ENCODE measurements around the gene TCEA2. TPM values are rescaled to one million over a fixed set of nuclear protein-coding genes. Genes with fewer than 3 reads are reported as not detected.

The TCEA2 gene
- total and polyA plus RNA-seq, 7 experiments from 2014 or later: 22.2 to 73.2 (median 36.4) TPM

DNA sequence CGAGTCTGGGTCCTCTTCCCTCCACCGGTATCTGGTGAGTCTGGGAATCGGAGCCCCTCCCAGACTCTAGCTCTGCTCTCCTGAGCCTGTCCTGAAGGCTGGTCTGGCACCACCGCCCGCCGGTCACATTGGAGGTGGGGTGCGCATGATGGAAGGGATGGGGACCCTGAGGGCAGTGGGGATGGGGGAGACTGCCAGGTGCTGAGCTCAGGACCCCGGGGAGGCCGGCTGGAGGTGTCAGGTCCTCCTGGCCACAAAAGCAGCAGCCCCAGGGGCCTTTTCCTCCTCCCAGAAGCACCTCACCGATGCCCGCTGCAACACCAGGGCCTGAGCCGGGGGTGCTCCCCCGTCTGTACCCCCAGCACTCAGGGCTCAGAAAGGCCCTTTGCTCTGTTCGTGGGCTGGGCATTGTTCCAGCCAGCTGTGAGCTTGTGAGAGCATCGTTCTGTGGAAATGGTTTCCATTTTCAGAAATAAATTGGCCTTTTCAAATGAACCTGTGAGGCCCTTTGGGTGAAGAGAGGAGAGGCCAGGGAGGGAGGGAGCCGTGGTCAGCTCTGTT, 46.9 kb downstream of the TCEA2 start:
- no peak overlapping the region for H3K27ac ChIP-seq (ENCODE audit: low read depth, low read length)
- no peaks in the 10 kb centered on the region for H3K36me3 ChIP-seq (ENCODE audit: control insufficient read depth in 2 of 3, insufficient read depth in 3 of 3, low read length in 3 of 3)
- Mint-ChIP-seq H3K36me3 (no peaks in the 10 kb centered on the region), H3K9me3 (no peaks in the 10 kb centered on the region), H3K27me3 (peaks cover 0 to 4% (median 0%) of the 10 kb centered on the region in 5 donors), H3K27ac (no peak overlapping the region), H3K4me3 (no peak overlapping the region), H3K4me1 (peaks cover 0 to 8% (median 0%) of the 10 kb centered on the region in 7 donors)
- no peaks in the 10 kb centered on the region for H3K27me3 ChIP-seq (ENCODE audit: control insufficient read depth in 2 of 2, insufficient read depth in 2 of 2, low read length in 2 of 2)
- POLR2A ChIA-PET: interaction anchor here (0.7 kb wide), 1 partner anchor 21 kb away, joined by 3 read pairs; no protein-coding TSS in a partner anchor
- intact Hi-C loops (cut with micrococcal nuclease): no loop called here
- H3K9me3 ChIP-seq (ENCODE audit: control insufficient read depth in 2 of 3, low read length in 3 of 3): no peaks in the 10 kb centered on the region
- ATAC-seq (no peak), DNase-seq (peak in 2 of 9 donors; percentile 4 to 16)
- H3K4me1 ChIP-seq (ENCODE audit: control insufficient read depth in 2 of 2, insufficient read depth in 2 of 2, low read length in 2 of 2): no peaks in the 10 kb centered on the region
- CTCF ChIA-PET: no interaction called here
- H3K4me3 ChIP-seq (ENCODE audit: low read length): no peak overlapping the region

DNA sequence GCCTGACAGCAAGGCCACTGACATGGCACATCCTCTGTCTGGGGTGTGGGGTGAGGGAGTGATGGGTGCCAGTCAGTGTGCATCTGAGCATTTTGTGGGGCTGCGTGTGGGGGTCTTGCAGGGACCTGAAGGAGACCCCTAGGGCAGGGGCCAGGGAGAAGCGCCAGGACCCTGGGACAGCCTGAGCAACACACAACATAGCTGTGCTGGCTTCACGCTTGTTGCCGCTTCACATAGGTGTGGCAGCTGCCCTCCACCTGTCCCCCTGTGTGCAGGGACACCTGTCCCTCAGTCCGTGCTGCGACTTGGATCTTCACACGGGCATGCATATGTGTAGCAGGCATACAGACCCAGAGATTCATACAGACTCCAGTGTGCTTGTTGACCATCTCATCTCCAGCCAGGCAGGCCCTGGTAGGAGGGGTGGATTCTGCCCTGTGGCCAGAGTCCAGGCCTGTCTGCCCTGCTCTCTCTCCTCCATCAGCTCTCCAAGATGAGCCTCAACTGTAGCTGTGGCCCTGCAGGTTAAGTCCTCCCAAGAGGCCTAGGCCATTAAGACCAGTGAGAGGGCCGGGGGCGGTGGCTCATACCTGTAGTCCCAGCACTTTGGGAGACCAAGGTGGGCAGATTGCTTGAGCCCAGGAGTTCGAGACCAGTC, 47.5 kb downstream of the TCEA2 start:
- no peaks in the 10 kb centered on the region for H3K36me3 Mint-ChIP-seq
- ChIA-PET CTCF (no interaction called here), POLR2A (interaction anchor here (0.6 to 0.7 kb wide), 2 partner anchors 9 to 21 kb away, joined by 3 read pairs; no protein-coding TSS in a partner anchor)
- Histone ChIP-seq H3K27me3 (ENCODE audit: control insufficient read depth in 2 of 2, insufficient read depth in 2 of 2, low read length in 2 of 2) (no peaks in the 10 kb centered on the region), H3K27ac (ENCODE audit: low read depth, low read length) (no peak overlapping the region), H3K4me3 (ENCODE audit: low read length) (no peak overlapping the region), H3K4me1 (ENCODE audit: control insufficient read depth in 2 of 2, insufficient read depth in 2 of 2, low read length in 2 of 2) (no peaks in the 10 kb centered on the region), H3K9me3 (ENCODE audit: control insufficient read depth in 2 of 3, low read length in 3 of 3) (no peaks in the 10 kb centered on the region), H3K36me3 (ENCODE audit: control insufficient read depth in 2 of 3, insufficient read depth in 3 of 3, low read length in 3 of 3) (no peaks in the 10 kb centered on the region)
- DNase-seq: peak in 2 of 9 donors; percentile 3 to 18
- peaks cover 0 to 8% (median 0%) of the 10 kb centered on the region in 7 donors for H3K4me1 Mint-ChIP-seq
- peaks cover 0 to 4% (median 0%) of the 10 kb centered on the region in 5 donors for H3K27me3 Mint-ChIP-seq
- no peak overlapping the region for H3K4me3 Mint-ChIP-seq
- ATAC-seq: no peak
- H3K27ac Mint-ChIP-seq: no peak overlapping the region
- no peaks in the 10 kb centered on the region for H3K9me3 Mint-ChIP-seq
- intact Hi-C loops (cut with micrococcal nuclease): no loop called here

DNA sequence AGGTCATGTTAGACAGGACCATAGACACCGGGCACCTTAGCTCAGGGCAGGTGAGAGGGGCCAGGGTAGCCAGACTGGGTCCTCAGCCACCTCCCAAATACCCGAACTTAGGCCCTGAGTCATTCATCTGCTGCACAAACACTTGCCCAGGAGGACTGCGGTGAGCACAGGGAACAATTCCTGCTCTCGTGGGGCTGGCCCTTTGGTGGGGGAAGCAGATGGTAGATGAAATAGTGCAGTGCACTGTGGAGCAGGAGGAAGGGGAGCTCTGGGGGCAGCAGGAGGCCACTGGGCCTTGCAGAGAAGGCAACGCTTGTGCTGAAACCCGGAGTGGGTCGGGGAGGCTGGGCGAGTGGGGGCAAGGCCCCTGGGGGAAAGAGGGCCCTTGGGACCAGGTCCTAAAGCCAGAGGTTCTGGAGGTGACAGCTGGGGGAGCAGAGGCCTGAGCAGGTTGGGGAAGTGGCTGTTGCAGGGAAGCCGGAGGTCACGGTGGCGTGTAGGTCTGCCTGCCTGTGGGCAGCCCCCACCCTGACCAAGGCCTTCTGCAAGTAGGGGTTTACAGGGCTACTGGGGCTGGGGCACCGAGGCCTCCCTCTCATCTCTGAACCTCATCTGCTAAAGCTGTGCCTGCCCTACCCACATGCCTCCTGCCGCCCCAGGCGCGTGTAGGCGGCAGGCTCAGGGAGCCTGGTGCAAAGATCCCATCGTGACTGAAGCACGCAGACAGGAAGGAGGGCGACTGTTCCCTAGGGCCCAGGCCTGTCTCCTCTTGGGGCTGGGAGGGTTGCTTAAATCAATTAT, 49.0 kb downstream of the TCEA2 start:
- Mint-ChIP-seq H3K9me3 (no peaks in the 10 kb centered on the region), H3K27ac (no peak overlapping the region), H3K4me1 (peaks cover 0 to 8% (median 0%) of the 10 kb centered on the region in 7 donors), H3K27me3 (peaks cover 0 to 4% (median 0%) of the 10 kb centered on the region in 5 donors), H3K36me3 (no peaks in the 10 kb centered on the region), H3K4me3 (no peak overlapping the region)
- POLR2A ChIA-PET: no interaction called here
- Histone ChIP-seq H3K9me3 (ENCODE audit: control insufficient read depth in 2 of 3, low read length in 3 of 3) (no peaks in the 10 kb centered on the region), H3K27me3 (ENCODE audit: control insufficient read depth in 2 of 2, insufficient read depth in 2 of 2, low read length in 2 of 2) (no peaks in the 10 kb centered on the region), H3K4me1 (ENCODE audit: control insufficient read depth in 2 of 2, insufficient read depth in 2 of 2, low read length in 2 of 2) (no peaks in the 10 kb centered on the region), H3K4me3 (ENCODE audit: low read length) (no peak overlapping the region), H3K36me3 (ENCODE audit: control insufficient read depth in 2 of 3, insufficient read depth in 3 of 3, low read length in 3 of 3) (no peaks in the 10 kb centered on the region), H3K27ac (ENCODE audit: low read depth, low read length) (no peak overlapping the region)
- ATAC-seq: no peak
- CTCF ChIA-PET: no interaction called here
- intact Hi-C loops (cut with micrococcal nuclease): no loop called here
- DNase-seq: peak in 2 of 9 donors; percentile 5 to 18

DNA sequence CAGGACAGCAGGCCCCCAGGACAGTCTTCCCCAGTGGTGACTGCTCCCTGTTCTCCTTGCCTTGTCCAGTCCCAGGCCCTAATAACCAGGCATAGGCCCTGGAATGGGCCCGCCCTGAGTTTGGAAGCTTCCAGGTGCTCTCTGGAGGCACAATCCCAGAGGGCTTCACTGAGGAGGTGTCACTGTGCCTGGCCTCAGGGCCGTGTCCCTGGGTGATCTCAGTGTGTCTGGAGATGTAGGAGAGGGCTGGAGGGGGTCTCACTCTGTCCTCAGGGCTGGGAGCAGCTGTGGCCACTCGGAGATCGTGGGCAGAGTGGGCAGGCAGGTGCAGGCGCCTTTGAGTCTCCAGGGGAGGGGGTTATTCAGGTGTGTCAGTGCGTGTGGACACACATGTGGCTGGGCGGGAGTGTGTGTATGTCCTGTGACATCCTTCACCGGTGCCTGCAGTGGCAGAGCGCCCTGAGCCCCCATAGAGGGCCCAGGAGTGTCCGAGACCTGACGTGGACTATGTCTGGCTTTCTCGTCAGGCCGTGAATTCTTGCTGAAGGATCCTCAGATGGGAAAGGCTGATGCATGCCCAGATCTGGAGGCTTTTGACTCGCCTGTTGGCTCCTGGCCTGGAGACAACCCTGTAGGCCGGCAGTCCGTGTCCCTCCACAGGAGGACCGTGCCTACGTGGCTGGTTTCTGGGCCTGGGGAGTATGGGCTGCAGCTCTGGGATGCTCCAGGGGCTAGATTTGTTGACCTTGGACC, 49.9 kb downstream of the TCEA2 start:
- Histone ChIP-seq H3K4me3 (ENCODE audit: low read length) (no peak overlapping the region), H3K27me3 (ENCODE audit: control insufficient read depth in 2 of 2, insufficient read depth in 2 of 2, low read length in 2 of 2) (no peaks in the 10 kb centered on the region), H3K36me3 (ENCODE audit: control insufficient read depth in 2 of 3, insufficient read depth in 3 of 3, low read length in 3 of 3) (no peaks in the 10 kb centered on the region), H3K27ac (ENCODE audit: low read depth, low read length) (no peak overlapping the region), H3K4me1 (ENCODE audit: control insufficient read depth in 2 of 2, insufficient read depth in 2 of 2, low read length in 2 of 2) (no peaks in the 10 kb centered on the region), H3K9me3 (ENCODE audit: control insufficient read depth in 2 of 3, low read length in 3 of 3) (no peaks in the 10 kb centered on the region)
- no peaks in the 10 kb centered on the region for H3K36me3 Mint-ChIP-seq
- H3K9me3 Mint-ChIP-seq: no peaks in the 10 kb centered on the region
- DNase-seq (peak in 1 of 9 donors; percentile 16), ATAC-seq (no peak)
- no peak overlapping the region for H3K4me3 Mint-ChIP-seq
- H3K27ac Mint-ChIP-seq: no peak overlapping the region
- H3K27me3 Mint-ChIP-seq: peaks cover 0 to 3% (median 0%) of the 10 kb centered on the region in 5 donors
- intact Hi-C loops (cut with micrococcal nuclease): no loop called here
- H3K4me1 Mint-ChIP-seq: peaks cover 0 to 5% (median 0%) of the 10 kb centered on the region in 7 donors
- CTCF ChIA-PET: no interaction called here
- POLR2A ChIA-PET: no interaction called here

DNA sequence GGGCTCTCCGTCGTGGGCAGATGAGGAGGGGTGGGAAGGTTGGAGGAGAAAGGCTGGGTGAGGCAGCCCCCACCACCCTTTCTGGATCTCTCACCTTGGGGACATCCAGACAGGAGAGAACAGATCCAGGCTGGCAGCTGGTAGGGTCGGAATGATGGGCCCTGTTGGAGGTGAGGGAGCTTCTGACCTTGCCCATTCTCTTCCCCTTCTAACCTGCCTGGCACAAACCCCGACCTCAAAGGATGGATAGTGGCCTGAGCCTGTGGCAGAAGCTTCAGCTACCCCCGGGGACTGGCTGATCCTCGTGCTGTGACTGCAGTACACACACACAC, 50.4 kb downstream of the TCEA2 start:
- H3K9me3 Mint-ChIP-seq: no peaks in the 10 kb centered on the region
- intact Hi-C loops (cut with micrococcal nuclease): no loop called here
- peaks cover 0 to 3% (median 0%) of the 10 kb centered on the region in 5 donors for H3K27me3 Mint-ChIP-seq
- H3K36me3 Mint-ChIP-seq: no peaks in the 10 kb centered on the region
- no peak overlapping the region for H3K27ac ChIP-seq (ENCODE audit: low read depth, low read length)
- DNase-seq (no peak), ATAC-seq (no peak)
- no peaks in the 10 kb centered on the region for H3K4me1 ChIP-seq (ENCODE audit: control insufficient read depth in 2 of 2, insufficient read depth in 2 of 2, low read length in 2 of 2)
- CTCF ChIA-PET: no interaction called here
- no peak overlapping the region for H3K4me3 Mint-ChIP-seq
- peak overlapping the region in 1 of 9 donors; percentile 27 for H3K27ac Mint-ChIP-seq
- H3K9me3 ChIP-seq (ENCODE audit: control insufficient read depth in 2 of 3, low read length in 3 of 3): no peaks in the 10 kb centered on the region
- no peak overlapping the region for H3K4me3 ChIP-seq (ENCODE audit: low read length)
- POLR2A ChIA-PET: interaction anchor here (0.6 kb wide), 1 partner anchor 131 kb away, joined by 3 read pairs; no protein-coding TSS in a partner anchor
- peaks cover 0 to 3% (median 0%) of the 10 kb centered on the region in 7 donors for H3K4me1 Mint-ChIP-seq
- H3K36me3 ChIP-seq (ENCODE audit: control insufficient read depth in 2 of 3, insufficient read depth in 3 of 3, low read length in 3 of 3): no peaks in the 10 kb centered on the region
- H3K27me3 ChIP-seq (ENCODE audit: control insufficient read depth in 2 of 2, insufficient read depth in 2 of 2, low read length in 2 of 2): no peaks in the 10 kb centered on the region

DNA sequence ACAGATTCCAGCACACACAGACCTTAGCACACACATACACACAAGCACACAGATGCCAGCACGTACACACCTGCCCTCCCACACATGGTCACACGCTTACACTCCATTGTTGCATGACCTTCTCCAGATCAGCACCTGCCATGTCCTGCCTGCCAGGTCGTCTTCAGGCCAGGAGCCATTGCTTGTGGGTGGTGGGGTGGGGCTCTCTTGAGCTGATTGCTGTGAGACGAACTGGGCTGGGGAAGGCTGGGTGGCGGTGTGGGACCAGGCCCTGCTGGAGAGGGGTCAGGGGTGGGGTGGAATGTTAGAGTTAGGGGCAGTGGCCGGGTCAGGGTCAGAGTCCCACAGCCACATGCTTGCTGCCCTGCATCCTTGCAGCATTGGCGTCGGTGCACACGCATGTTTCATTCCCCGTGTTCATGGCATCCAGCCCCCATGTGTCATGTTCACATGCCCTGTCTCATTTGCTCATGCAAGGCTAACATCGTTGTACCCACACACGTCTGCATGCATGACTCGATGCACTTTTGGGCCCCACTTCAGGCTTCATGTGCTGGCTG, 50.9 kb downstream of the TCEA2 start:
- DNase-seq (peak in 1 of 9 donors; percentile 18), ATAC-seq (no peak)
- H3K27ac ChIP-seq (ENCODE audit: low read depth, low read length): no peak overlapping the region
- peaks cover 0 to 2% (median 0%) of the 10 kb centered on the region in 5 donors for H3K27me3 Mint-ChIP-seq
- no peaks in the 10 kb centered on the region for H3K9me3 Mint-ChIP-seq
- POLR2A ChIA-PET: interaction anchor here (0.6 kb wide), 1 partner anchor 132 kb away, joined by 3 read pairs; no protein-coding TSS in a partner anchor
- H3K27me3 ChIP-seq (ENCODE audit: control insufficient read depth in 2 of 2, insufficient read depth in 2 of 2, low read length in 2 of 2): no peaks in the 10 kb centered on the region
- H3K4me1 ChIP-seq (ENCODE audit: control insufficient read depth in 2 of 2, insufficient read depth in 2 of 2, low read length in 2 of 2): no peaks in the 10 kb centered on the region
- peaks cover 0 to 3% (median 0%) of the 10 kb centered on the region in 7 donors for H3K4me1 Mint-ChIP-seq
- no peaks in the 10 kb centered on the region for H3K9me3 ChIP-seq (ENCODE audit: control insufficient read depth in 2 of 3, low read length in 3 of 3)
- no peak overlapping the region for H3K4me3 ChIP-seq (ENCODE audit: low read length)
- no peaks in the 10 kb centered on the region for H3K36me3 Mint-ChIP-seq
- intact Hi-C loops (cut with micrococcal nuclease): no loop called here
- CTCF ChIA-PET: no interaction called here
- peak overlapping the region in 1 of 9 donors; percentile 27 for H3K27ac Mint-ChIP-seq
- no peak overlapping the region for H3K4me3 Mint-ChIP-seq
- H3K36me3 ChIP-seq (ENCODE audit: control insufficient read depth in 2 of 3, insufficient read depth in 3 of 3, low read length in 3 of 3): no peaks in the 10 kb centered on the region
